K562 (cell line): ENCODE data around the gene LILRA2. TPM values are rescaled to one million over a fixed set of nuclear protein-coding genes. Genes with fewer than 3 reads are reported as not detected.

ENCODE experiments used
- FOSL1 ChIP-seq: fragments of 200-800 bp; sonication (Bioruptor generic); conservative IDR thresholded peaks from 2 replicates; pipeline ENCODE4 v1.6.1; 2016; ENCODE audit warnings: missing genetic modification characterization, missing compliant biosample characterization
- HCFC1 ChIP-seq: IDR thresholded peaks from 2 replicates; pipeline ENCODE4 v1.6.1; 2012; ENCODE audit warnings: low read depth, low read length, improper control_type of control experiment
- HDAC2 ChIP-seq: fragments of 450-650 bp; IDR thresholded peaks from 2 replicates; pipeline ENCODE4 v1.6.1; 2016; ENCODE audit warnings: mild to moderate bottlenecking
- KAT2B ChIP-seq: IDR thresholded peaks from one replicate; pipeline ENCODE4 v1.6.1; 2012; ENCODE audit warnings: low read depth, mild to moderate bottlenecking, control low read depth, inconsistent platforms, low read length, moderate library complexity
- KDM5B ChIP-seq: fragments of 200-600 bp; sonication (generic); IDR thresholded peaks from 2 replicates; pipeline ENCODE4 v1.6.1; 2012; ENCODE audit warnings: low read depth, mild to moderate bottlenecking, moderate library complexity, low read length, control low read depth, inconsistent platforms; ENCODE audit not compliant: insufficient replicate concordance
- SOX6 ChIP-seq: fragments of 450-650 bp; IDR thresholded peaks from 2 replicates; pipeline ENCODE4 v1.6.1; 2014; ENCODE audit warnings: mild to moderate bottlenecking
- ZEB2 ChIP-seq: fragments of 450-650 bp; IDR thresholded peaks from 2 replicates; pipeline ENCODE4 v1.6.1; 2016
- ZNF324 ChIP-seq: fragments of 250-450 bp; sonication (Bioruptor Pico); IDR thresholded peaks from 2 replicates; pipeline ENCODE4 v1.4.0; 2020; ENCODE audit warnings: mild to moderate bottlenecking
- polyA plus RNA-seq, 8 experiments: library from polyadenylated mRNA; depleted of rRNA in 4 of 8; stranded (reverse) in 5 of 8; unstranded in 3 of 8; fragments of >200 nt; fragmentation: Nextera tagmentation in 2 of 8; fragmentation: Illumina TruSeq in 1 of 8; extraction: Ambion mirVana in 2 of 8; extraction: Trizol in 1 of 8; gene quantifications; 2 replicates each; pipeline versions ENCODE4 v1.2.1 to v1.2.3, GENCODE V29; 2011 to 2014; ENCODE audit warnings: inconsistent platforms in 1 of 8, missing spikeins in 1 of 8
- total RNA-seq, 7 experiments: library from RNA; depleted of rRNA in 6 of 7; stranded (reverse); fragments of >200 nt in 6 of 7; fragmentation: Illumina TruSeq in 2 of 7; extraction: Trizol in 2 of 7; gene quantifications; 2 replicates each; pipeline versions ENCODE4 v1.2.1 to v1.2.3, GENCODE V29; 2011 to 2021; ENCODE audit warnings: low replicate concordance in 1 of 7
- TF ChIP-seq, protein P1 (sequence below), 2 experiments: fragments of 150-350 bp in 1 of 2; IDR thresholded peaks; 2 replicates each; pipeline ENCODE4 v1.6.1; 2012 to 2016; ENCODE audit warnings: low read depth in 2 of 2, low read length in 2 of 2, mild to moderate bottlenecking in 1 of 2, moderate library complexity in 1 of 2
- TF ChIP-seq, protein P2 (sequence below): fragments of 200-800 bp; sonication (Bioruptor generic); IDR thresholded peaks from 2 replicates; pipeline ENCODE4 v1.6.1; 2017; ENCODE audit warnings: missing genetic modification characterization, missing compliant biosample characterization

Gene LILRA2
- total and polyA plus RNA-seq, 9 of the 15 experiments (the other 6 are each of a cell fraction or from before 2014, with no cell fraction given), result 0.32 to 2.1 (median 0.96) TPM

DNA sequence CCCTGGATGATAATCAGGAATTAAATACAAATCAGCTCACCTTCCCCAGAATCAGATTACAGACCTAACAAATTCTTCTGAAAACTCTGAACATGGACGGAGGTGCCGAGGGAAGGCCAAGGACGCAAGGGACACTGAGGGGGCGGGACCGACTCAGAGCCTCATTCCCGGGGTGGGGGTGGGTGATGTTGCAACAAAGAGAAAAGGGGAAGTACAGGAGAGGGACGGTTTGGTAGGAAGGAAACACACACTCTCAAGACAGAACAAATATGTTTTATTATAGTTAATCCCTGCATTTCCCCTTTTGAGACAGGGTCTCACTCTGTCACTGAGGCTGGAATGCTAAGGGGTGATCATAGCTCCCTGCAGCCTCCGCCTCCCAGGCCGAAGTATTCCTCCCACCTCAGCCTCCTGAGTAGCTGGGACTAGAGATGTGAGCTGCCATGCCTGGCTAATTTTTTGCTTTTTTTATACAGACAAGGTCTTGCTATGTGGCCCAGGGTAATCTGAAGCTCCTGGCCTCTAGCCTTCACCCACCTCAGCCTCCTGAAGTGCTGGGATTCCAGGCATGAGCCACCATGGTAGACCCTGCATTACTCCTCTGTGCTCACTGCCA, 786 bp upstream of the LILRA2 start (continued):
- TF ChIP-seq HCFC1 (no peak), SOX6 (0 out of 2 replicates have a peak, but pooled peaks have one; percentile 6), ZEB2 (no peak), KAT2B (no peak), HDAC2 (no peak), ZNF324 (no peak), FOSL1 (tag) (0 out of 2 replicates have a peak, but pooled peaks have one; percentile 20), KDM5B (no peak)
- TF ChIP-seq, protein P1, sequence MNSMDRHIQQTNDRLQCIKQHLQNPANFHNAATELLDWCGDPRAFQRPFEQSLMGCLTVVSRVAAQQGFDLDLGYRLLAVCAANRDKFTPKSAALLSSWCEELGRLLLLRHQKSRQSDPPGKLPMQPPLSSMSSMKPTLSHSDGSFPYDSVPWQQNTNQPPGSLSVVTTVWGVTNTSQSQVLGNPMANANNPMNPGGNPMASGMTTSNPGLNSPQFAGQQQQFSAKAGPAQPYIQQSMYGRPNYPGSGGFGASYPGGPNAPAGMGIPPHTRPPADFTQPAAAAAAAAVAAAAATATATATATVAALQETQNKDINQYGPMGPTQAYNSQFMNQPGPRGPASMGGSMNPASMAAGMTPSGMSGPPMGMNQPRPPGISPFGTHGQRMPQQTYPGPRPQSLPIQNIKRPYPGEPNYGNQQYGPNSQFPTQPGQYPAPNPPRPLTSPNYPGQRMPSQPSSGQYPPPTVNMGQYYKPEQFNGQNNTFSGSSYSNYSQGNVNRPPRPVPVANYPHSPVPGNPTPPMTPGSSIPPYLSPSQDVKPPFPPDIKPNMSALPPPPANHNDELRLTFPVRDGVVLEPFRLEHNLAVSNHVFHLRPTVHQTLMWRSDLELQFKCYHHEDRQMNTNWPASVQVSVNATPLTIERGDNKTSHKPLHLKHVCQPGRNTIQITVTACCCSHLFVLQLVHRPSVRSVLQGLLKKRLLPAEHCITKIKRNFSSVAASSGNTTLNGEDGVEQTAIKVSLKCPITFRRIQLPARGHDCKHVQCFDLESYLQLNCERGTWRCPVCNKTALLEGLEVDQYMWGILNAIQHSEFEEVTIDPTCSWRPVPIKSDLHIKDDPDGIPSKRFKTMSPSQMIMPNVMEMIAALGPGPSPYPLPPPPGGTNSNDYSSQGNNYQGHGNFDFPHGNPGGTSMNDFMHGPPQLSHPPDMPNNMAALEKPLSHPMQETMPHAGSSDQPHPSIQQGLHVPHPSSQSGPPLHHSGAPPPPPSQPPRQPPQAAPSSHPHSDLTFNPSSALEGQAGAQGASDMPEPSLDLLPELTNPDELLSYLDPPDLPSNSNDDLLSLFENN (IDR thresholded peaks at IDR 0.05; ENCODE audit: low read depth in 2 of 2, low read length in 2 of 2), result no peak
- TF ChIP-seq, protein P2, sequence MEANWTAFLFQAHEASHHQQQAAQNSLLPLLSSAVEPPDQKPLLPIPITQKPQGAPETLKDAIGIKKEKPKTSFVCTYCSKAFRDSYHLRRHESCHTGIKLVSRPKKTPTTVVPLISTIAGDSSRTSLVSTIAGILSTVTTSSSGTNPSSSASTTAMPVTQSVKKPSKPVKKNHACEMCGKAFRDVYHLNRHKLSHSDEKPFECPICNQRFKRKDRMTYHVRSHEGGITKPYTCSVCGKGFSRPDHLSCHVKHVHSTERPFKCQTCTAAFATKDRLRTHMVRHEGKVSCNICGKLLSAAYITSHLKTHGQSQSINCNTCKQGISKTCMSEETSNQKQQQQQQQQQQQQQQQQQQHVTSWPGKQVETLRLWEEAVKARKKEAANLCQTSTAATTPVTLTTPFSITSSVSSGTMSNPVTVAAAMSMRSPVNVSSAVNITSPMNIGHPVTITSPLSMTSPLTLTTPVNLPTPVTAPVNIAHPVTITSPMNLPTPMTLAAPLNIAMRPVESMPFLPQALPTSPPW (CRISPR knock-in tag), result peak; percentile 73
